Activated T-helper 1 cell treated with Interleukin-2 at 50 U/mL for 16 hours (primary cell): ENCODE data around the gene MLXIPL.
"Not testable (repeated sequence)": the region's sequence is repeated elsewhere in the genome, so short reads cannot be mapped to it uniquely, and the experiment has no call there.

Experiments
- DNase-seq: peaks from one replicate; pipeline ENCODE4 v3.0.0-alpha.2; 2020; ENCODE audit warnings: low read depth

Gene MLXIPL

GRCh38 chr7:73613954-73614735 is 10.2 kb downstream of the MLXIPL start:
- DNase-seq = no peak

DNA sequence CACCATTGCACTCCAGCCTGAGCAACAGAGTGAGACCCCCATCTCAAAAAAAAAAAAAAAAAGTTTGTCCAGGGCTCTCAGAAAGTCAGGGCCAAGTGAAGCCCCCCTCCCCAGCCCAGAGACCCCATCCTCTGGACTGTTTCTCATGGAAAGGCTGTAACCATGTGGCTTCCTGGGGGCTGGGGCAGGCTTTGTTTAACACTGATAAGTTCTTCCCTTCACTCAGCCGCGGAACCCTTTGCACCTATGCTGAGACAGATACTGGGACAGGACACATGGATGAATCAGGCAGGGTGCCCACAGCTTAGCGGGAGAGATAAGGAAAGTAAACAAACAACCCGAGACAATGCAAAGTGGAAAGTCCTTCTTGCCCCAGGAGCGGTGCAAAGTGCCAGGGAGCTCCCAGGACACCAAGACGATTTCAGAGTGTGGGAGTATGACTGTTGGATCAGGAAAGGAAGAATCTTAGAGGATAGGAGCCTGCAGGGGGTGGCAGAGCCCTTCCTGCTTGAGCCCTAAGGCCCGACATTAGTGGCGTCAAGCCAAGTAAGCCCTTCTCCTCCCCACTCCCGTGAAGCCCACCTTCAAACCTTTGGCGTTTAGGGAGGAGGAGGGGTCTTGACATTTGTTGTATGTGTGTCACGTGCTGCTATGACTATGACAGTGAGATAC is 11.6 kb downstream of the MLXIPL start:
- DNase-seq = no peak

DNA sequence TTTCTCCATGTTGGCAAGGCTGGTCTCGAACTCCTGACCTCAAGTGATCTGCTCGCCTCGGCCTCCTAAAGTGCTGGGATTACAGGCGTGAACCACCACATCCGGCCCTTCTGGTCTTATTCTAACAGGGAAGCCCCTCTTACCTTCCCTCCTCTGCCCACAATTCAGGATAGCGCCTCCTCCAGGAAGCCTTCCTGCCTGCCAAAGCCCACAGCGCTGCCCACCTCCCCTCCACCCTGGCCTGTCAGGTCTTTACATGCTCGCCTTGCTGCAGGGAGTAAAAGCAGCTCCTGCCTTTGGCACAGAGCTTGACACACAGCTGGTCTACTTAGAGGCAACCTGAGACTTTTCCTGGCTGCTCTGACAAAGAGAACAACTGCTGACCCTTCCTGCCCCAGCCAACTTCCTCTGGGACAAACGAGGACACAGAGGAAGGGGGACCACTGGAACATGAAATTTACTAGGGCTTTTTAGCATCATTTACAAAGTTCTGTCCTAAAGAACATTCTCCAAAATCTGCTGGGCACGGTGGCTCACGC is 13.2 kb downstream of the MLXIPL start:
- no peak for DNase-seq

DNA sequence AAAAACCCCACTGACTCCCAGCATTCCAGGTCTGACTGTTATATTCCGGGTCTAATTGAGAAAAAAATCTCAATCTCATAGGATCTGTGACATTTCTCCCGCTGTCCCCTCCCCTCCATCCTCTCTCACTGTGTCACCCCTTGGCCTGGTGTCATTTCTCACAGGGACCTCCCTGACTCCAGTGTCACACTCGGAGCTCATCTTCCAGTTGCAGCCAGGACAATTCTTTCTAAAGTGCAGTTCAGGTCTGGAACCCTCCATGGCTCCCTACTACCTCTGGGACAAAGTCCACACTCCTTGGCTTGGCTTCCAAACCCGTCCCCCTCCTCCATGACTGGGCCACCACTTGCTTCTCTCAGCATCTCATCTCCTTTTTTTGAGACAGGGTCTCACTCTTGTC is 14.2 kb downstream of the MLXIPL start:
- DNase-seq = no peak

GRCh38 chr7:73607692-73607983 is 16.7 kb downstream of the MLXIPL start:
- DNase-seq = not testable (repeated sequence)

- peak; percentile 52 for DNase-seq
Observed at GRCh38 chr7:73606801-73607691, 17.3 kb downstream of the MLXIPL start.

- DNase-seq = no peak
Observed at GRCh38 chr7:73605601-73606220, 18.6 kb downstream of the MLXIPL start.

- DNase-seq = no peak
Observed at GRCh38 chr7:73602721-73603651, 21.3 kb downstream of the MLXIPL start.

GRCh38 chr7:73599916-73600315 is 24.4 kb downstream of the MLXIPL start:
- DNase-seq = no peak

DNA sequence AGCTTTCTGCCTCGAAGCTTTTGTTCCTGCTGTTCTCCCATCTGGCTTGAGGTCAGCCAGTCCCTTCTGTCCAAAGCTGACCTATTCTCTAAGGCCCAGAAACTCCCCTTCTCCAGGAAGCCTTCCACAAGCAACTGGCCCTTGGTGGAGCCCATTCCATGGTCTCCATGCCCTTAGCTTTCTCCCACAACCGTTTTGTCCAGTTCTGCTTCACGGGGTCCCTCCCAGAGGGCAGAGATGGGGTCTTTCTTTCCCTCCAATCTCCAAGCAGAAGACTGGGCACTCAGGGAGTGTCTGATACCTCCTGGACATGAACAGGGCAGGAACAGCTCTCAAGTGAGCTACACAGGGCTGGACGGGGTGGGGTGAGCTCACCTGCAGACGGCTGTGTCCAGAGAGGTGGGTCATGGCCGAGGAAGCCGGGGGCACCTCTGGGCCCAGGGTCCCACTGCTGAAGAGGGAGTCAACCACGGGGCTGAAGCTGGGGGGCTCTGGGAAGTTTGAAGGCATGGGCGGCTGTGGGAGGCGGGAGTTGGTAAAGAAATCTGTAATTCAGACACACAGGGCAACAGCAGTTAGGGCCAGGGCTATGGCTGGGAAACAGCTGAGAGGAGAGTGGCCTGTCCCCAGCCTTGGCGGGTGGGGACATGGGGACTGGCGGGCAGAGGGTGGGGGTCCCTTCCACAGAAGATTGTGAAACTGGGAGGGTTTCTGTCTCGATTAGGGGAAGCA is 25.0 kb downstream of the MLXIPL start:
- DNase-seq = no peak

- no peak for DNase-seq
Observed at GRCh38 chr7:73597978-73598782, 26.1 kb downstream of the MLXIPL start.

GRCh38 chr7:73596191-73597065 is 27.9 kb downstream of the MLXIPL start:
- DNase-seq = no peak

- no peak for DNase-seq
Observed at GRCh38 chr7:73595358-73595757, 29.0 kb downstream of the MLXIPL start.

DNA sequence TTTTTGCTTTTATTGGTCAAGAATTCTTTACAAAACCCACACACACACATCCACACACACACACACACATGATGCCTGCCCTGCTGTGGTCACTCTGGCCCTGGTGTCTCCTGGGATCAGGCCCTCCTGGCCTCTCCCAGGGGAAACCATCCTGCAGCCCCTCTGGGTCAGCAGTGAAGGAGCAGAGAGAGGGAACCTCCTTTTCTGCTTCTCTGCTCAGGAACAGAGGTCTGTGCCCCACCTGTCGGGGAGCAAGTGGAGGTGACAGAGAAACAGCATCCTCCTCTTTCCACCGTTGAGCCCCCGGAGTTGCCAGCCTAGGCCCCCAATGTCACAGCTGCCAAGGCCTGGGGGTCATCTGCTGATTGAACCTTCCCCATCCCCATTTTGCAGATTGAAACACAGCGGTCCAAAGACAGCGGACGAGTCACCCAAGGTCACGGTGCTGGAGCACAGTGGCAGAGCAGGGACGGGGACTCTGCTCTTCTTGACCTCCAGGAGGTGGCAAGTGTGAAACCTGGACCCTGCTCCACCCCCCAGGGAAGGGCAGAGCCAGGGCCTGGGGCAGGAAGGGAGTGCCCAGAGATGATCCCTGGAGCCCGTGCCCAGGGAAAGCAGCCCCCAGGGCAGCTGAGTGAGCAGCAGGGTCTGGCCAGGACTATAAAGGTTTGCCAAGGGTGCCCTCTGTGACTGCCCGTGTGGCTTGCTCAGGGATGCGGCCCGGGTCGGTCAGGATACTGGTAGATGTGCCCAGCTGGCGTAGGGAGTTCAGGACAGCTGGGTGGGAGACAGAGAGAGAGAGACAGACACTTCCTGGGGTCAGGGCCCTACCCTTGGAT is 30.9 kb downstream of the MLXIPL start:
- no peak for DNase-seq

- no peak for DNase-seq
Observed at GRCh38 chr7:73586911-73587310, 37.4 kb downstream of the MLXIPL start.

DNA sequence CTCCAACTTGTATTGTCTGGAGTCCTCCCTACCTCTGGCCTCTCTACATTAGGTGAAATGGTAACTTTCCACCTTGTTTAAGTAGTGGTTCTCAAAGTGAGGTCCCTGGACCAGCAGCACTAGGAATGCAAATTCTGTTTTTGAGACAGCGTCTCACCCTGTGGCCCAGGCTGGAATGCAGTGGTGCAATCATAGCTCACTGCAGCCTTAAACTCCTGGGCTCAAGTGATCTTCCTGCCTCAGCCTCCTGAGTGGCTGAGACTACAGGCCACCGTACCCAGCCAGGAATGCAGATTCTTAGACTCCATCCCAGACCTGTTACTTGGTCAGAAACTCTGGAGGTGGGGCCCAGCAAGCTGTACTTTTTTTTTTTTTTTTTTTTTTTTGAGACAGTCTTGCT is 39.1 kb downstream of the MLXIPL start:
- DNase-seq = no peak

GRCh38 chr7:73582664-73583202 is 41.6 kb downstream of the MLXIPL start:
- no peak for DNase-seq
